ENCODE measurements around the gene DLG1. TPM values are rescaled to one million over a fixed set of nuclear protein-coding genes. Genes with fewer than 3 reads are reported as not detected.

DLG1 gene
- total RNA-seq, 4 donors from 2014 or later, result 49.6 to 78.9 (median 76.2) TPM

DNA sequence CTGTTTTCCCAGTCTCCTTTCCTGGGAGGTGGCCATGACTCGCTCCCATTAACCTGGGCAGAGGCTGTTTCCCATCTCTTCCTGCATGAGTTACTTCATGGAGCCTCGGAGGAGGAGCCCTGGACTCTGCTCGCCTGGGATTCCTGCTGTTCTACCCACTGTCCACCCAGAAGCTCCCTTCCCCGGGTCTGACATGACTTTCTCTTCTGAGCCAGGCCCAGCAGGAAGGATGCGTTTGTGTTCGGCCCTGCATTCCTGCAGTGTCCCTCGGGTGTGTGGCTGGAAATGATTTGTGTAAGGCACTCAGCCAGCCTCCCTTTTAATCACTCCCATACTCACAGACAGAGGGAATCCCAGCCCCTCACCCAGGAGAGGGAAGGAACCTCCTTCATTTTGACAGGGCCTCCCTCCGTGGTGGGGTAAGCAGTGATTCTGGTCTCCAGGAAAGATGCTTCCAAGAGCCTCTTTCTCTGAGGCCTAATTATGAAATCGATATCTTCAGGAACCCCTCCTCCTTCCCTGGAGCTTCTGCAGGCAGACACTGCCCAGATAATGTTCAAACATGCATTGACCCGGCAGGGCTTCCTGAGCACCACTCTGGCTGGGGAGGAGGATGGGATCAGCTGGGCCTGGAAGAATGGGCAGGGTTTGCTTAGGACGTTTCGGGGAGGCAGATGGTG, 41.6 kb upstream of the DLG1 start:
- TF ChIP-seq, protein P1, sequence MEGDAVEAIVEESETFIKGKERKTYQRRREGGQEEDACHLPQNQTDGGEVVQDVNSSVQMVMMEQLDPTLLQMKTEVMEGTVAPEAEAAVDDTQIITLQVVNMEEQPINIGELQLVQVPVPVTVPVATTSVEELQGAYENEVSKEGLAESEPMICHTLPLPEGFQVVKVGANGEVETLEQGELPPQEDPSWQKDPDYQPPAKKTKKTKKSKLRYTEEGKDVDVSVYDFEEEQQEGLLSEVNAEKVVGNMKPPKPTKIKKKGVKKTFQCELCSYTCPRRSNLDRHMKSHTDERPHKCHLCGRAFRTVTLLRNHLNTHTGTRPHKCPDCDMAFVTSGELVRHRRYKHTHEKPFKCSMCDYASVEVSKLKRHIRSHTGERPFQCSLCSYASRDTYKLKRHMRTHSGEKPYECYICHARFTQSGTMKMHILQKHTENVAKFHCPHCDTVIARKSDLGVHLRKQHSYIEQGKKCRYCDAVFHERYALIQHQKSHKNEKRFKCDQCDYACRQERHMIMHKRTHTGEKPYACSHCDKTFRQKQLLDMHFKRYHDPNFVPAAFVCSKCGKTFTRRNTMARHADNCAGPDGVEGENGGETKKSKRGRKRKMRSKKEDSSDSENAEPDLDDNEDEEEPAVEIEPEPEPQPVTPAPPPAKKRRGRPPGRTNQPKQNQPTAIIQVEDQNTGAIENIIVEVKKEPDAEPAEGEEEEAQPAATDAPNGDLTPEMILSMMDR (IDR thresholded peaks at IDR 0.05; ENCODE audit: low read depth), result no peak

DNA sequence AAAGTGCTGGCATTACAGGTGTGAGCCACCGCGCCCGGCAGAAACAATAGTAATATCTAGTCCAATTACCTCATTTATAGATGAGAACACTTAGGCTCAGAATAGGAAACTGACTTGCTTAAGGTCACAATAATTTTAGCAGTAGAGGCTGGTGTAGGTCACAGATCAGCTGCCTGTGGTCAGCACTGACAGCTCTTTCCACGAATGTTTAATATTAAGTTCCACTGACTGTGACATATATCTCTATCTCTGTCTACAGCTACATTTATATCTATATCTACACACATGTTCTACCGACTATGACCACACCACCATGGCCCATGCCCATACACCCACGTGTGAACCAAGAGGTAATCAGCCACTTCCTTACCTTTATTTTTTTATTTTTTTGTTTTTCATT, 40.2 kb upstream of the DLG1 start:
- TF ChIP-seq, protein P1 (IDR thresholded peaks at IDR 0.05; ENCODE audit: low read depth), result no peak

DNA sequence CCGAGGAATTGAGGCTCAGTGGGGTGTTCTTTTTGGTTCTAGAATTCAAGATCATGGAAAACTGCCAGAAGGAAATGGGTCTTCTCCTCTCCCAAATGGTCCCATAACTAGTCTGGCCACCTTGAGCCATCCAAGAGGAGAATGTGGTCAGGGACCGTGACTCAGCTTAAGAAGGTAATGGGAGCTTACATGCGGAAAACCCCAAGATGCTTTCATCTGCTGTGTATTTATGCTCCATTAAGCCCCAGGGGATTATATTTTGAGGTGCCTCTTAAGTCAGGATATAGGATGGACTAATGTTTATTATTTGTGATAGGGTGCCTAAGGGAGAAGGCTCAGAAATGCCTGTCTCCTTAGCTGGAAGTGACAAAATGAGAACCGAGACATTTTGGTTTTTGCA, 39.2 kb upstream of the DLG1 start:
- TF ChIP-seq, protein P1 (IDR thresholded peaks at IDR 0.05; ENCODE audit: low read depth), result no peak

DNA sequence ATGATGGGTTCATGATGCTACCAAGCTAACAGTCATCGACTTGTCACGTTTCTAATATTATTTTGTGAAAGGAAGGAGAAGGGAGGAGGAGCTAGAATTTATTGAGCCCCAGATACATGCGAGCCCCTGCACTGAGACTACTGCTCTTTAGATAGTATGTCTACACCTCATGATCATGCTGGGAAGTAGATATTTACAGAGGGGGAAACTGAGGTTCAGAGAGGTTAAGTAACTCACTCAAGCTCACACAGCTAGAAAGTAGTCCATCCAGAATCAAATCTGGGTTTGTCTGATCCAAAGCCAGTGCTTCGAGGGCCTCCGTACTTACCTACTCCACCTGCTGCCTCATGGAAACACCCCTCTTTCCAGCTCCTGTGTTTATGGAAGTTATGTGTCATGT, 38.8 kb upstream of the DLG1 start:
- TF ChIP-seq, protein P1 (IDR thresholded peaks at IDR 0.05; ENCODE audit: low read depth), result no peak

DNA sequence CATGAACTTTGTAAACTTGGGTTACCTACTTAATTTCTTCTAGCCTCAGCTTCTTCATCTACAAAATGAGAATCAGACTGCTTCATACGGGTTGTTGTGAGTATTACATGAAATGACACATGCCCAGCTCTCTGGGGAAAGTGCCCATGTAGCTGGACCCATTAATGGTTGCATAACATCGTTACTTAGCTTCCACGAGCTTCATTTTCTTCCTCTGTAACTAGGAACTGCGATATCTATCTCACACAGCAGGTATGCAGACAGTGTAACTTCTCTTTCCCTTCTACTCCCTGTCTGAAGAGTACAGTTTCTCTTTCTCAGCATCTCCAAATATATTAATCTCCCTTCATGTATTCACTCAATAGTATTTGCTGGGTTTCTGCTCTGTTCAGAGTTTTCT, 37.9 kb upstream of the DLG1 start:
- TF ChIP-seq, protein P1 (IDR thresholded peaks at IDR 0.05; ENCODE audit: low read depth), result no peak

DNA sequence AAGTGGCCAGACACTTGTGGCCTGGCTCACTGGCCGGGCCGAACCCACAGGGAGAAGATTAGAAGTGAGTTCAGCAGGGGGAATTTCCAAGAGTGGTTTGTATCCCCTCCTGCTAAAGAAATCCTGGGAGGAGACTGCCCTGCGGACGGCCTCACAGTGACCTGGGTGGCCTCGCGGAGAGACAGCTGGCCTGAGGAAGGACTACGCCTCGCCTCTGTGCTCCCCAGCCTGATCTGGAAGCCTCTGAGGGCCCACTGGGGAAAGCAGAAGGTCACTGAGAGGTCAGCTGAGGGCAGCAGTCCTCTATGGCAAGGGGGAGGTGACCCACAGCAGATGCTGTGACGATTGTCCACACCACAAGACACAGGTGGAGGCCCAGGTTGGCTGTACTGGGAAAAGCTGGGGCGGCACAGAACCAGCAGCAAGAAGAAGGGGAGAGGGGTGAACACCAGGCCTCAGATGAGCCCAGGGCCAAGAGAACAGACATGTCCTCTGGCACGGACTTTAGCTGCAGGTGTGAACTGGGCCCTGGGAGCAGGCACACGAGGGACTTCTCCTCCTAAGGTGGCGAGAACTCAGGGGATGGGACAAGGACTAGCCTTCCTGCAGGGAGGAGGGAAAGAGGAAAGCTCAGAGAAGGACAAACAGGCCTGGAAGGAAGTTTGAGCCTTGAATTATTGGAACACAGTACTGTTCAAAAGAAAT, 37.2 kb upstream of the DLG1 start:
- TF ChIP-seq, protein P1 (IDR thresholded peaks at IDR 0.05; ENCODE audit: low read depth), result no peak

DNA sequence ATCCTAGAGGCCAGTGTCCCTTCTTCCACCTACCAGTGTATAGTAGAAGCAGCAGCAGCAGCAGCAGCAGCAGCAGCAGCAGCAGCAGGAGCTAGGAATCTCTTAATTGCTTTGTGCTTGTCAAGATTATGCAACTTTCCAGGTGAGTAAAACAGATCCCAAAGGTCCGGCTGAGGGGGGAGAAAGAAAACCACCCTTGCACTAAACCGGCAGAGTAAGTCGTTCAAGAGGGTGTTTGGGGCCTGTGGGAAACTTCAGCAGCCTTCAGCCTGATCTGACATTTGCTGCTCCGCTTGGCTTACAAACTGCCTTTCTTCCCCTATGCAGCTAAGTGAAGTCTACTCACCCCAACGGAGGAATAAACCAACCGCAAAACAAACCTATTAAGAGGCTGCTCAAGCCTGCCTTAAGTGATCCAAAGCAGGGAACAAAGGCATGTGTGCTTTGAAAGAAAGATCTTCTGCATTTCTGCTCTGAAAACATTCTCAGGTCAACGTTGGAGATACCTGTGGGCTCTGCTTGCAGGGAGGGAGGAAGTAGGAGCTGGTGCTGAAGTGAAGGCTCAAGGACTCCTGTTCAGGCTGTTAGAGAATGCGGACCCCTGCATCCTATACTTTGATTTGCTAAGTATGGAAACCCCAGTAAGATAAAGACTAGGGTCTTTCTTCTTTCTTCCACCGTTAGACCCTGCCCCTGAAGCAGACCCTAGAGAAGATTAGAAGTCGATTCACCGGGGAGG, 35.7 kb upstream of the DLG1 start:
- TF ChIP-seq, protein P1 (IDR thresholded peaks at IDR 0.05; ENCODE audit: low read depth), result no peak

Measured in subcutaneous adipose tissue (tissue), 4 donors.